NCI-H446 treated with DMSO at 0.1 percent for 48 hours (cell line): ENCODE data around the gene ALDOC.
A peak's percentile ranks its signal among the peaks of the same experiment; 100 is the strongest.
"Not testable (repeated sequence)": the region's sequence is repeated elsewhere in the genome, so short reads cannot be mapped to it uniquely, and the experiment has no call there.

Source experiments
- DNase-seq: peaks from one replicate; lab custom pipeline; 2025; lab: John Stamatoyannopoulos, UW

Gene ALDOC

DNA sequence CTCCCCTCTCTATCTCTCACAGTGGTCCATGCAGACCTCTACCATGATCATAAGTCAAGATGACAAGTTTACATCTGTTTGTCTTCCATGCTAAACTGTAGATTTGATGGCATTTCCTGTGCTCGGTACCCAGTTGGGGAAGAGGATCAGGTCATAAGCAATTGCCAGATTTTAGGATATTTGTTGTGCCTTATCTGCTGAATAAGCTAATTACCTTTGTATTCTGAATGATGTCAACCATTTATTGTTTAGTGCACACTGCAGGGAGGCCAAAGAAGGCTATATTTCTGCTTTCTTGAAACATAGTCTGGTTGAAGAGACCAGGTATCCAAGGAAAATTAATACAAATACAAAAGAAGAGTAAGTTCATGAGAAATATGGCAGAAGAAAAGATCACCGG, 5.8 kb upstream of the ALDOC start:
- DNase-seq: no peak

GRCh38 chr17:28580959-28581358, 4.3 kb upstream of the ALDOC start:
- DNase-seq: no peak

GRCh38 chr17:28579526-28579925, 2.8 kb upstream of the ALDOC start:
- DNase-seq: no peak

DNA sequence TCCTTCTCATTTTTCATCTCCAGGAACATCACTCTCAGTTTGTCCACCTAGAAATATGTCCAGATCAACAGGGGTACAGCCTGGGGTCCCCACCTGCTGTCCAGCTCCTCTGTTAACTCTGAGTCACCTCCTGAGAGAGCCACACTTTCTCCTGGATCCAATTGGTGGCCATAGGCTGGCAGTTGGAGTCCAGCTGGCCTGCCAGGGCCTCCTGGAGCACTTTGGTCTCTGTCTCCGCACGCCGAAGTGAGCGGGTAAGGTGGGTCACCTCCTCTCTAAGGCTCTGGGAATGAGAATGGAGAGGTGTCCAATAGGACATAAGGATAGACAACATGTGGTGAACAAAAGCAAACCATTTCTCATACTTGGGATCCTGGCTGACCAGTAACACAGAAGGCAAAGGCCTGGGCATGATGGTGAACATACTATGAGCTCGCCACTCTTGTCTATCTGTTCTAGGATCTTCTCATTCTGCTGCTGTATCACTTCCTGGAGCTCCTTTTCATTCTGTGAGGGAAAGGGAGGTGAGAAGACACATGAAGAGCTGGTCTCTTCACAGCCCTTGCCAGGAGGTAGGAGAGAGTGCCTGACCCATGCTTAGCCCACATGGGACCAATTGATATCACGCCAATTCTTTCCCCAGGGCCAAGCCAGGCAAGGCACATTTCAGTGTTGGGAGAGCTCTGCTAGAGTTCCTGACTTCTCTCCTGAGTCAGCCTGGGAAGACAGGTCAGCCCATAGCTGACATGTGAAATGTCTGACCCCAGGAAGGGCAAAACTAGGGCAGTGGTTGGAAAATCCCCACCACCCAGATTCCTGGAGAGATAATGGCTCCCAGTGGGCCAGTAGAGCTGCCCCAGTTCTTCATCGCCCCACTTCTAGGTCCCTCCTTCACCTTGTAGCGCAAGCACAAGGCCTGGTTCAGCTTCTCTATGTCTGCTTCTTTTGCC, 1.8 kb upstream of the ALDOC start:
- no peak for DNase-seq

GRCh38 chr17:28577466-28577824, 750 bp upstream of the ALDOC start:
- DNase-seq: no peak

DNA sequence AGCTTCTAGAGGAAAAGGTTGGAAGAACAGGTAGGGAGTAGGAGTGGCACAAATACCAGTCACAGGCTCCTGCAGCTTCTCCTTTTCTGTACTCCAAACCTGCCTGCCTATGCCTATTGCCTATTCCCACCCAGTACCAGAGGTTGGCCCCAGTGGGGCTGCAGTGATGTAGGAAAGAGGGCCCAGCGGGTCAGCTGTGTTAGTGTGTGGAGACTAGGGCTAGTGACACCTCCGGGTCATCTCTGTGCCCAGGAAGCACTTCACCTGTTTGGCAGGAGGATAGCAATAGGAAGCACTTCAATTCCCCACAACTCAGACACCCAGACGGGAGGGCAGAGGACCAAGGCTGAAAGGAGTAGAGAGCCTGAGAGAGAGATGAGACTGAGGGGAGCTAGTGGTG, 679 bp downstream of the ALDOC start:
- DNase-seq: not testable (repeated sequence)

DNA sequence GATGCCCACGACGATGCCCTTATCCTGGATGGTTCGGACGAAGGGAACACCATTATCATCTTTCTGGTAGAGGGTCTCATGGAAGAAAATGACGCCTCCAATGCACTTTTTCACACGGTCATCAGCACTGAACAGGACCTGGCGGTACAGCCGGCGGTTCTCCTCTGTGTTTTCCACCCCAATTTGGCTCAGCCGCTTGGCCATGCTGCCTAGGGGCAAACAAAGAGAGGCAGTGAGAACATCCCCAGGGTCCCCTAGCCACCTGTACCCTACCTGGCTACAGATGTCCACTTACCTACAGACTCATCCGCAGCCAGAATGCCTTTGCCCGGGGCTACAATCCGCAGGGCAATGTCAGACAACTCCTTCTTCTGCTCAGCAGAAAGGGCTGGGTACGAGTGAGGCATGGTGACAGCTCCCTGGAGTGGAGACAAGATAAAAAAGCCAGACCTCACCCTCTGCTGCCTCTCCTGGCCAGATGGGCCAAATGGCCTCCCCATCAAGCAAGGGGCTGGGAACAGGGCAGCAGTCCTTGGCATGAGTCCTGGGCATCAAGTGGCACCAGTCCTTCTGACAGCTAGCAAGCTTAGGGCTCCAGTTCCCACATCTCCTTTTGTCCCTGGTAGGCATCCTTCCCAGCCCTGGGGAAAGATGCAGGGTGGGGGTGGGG, 1.4 kb downstream of the ALDOC start:
- DNase-seq: no peak

DNA sequence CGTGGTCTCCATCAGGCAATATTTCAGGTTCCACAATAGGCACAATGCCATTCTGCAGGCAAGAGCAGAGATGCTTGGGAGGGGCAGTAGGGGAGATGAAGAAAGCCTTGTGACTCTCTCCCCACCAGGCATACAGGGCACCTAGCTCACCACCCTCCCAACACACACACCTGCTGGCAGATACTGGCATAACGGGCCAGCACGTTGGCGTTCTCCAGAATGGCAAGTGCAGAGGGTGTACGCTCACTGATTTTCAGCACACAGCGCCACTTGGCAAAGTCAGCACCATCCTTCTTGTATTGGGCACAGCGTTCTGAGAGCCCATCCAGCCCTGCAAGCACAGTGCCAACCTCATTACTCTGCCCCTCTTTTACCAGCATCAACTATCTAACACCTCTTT, 2.2 kb downstream of the ALDOC start:
- no peak for DNase-seq

- DNase-seq: no peak
Observed at GRCh38 chr17:28573966-28574480, 2.7 kb downstream of the ALDOC start.

- no peak for DNase-seq
Observed at GRCh38 chr17:28573521-28573920, 3.2 kb downstream of the ALDOC start.

DNA sequence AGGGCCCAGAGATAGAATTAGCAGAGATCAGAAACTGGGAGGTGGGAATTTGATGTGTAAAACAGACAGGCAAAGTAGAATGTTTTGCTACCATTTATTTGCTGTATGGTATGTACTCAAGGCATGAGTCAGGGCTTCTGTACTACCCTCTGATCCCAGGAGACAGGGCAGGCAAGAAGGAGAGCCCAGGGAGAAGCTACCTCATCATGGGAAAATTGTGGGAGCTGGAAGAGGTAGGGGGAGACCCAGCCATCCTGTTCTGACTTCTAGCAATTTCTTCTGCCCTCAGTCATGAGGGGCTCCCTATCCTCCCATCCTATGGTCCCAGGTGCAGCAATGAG, 3.7 kb downstream of the ALDOC start:
- DNase-seq: no peak

DNA sequence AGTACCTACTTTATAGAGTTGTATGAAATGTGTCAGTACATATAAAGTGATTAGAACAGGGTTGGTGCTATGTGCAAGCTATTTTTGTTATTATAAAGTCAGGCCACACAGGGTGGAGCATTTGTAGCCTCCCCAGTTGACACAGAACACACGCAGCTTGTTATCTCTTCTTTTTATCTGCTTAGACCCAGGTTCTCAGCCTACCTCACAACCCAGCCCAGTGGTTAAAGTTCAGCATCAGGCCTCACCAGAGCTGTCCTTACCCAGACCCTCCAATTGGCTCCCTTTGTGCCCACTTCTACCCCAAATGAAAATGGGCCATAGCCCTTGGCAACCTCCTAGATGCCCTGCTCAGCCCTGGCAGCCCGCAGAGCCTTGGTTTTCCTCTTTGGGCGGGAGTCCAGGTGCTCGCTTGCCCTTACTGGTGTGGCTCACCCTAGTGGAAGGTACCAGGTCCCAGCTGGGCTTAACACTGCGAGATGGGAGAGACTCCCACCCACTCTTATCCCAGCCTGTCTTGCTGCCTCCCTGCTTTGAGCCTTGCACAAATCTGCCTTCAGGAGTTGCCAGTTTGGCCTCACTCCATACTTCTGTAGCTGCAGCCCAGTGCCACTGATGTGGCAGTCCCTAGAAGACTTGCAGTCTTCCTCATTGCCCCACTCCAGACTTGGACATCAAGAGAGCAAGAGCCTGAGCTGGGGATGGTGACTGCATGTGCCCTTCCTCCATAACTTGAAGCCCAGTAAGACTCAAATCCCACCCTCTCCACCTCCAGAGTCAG, 4.2 kb downstream of the ALDOC start:
- no peak for DNase-seq

GRCh38 chr17:28571361-28572122, 5.2 kb downstream of the ALDOC start, which contains the start of gene PIGS:
PIGS (minus strand) TSS chr17:28571524; CDS start chr17:28571496, 28 bp downstream.
- peak; percentile 84 for DNase-seq

- DNase-seq: no peak
Observed at GRCh38 chr17:28570716-28571360, 5.9 kb downstream of the ALDOC start.

DNA sequence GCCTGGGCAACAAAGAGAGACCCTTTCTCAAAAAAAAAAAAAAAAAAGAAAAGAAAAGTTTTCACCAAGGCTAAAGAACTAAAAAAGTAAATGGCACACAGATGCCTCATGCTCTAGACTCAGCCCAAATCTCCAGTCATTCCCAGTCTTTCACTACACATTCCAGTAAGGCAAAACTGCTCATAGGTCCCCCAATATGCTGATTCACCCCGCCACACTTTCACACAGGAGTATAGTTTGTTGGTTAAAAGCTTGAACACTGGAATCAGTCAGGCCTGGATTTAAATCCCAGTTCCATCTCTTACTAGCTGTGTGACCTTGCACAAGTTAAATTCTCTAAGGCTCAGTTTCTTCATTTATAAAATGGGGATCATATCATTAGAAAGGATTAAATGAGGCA, 7.2 kb downstream of the ALDOC start:
- DNase-seq: no peak

GRCh38 chr17:28567604-28568003, 9.1 kb downstream of the ALDOC start:
- DNase-seq: no peak

DNA sequence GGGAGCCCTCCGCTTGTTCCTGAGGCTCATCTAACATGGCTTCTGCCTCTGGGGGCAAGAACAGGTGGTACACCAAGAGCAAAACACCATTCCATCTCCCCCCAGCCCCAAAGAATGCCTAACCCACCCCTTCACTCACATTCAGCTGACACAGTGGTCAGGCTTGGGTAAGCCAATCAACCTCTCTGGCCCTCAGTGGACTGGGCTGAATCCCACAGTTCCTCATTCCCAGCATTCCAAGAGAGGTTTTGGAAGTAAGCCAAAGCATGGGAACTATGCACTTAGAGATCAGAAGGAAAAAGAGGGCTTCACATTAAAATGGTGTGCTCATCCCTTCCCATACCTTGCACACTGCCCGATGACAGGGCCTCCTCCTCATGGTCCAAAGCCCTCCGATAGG, 13.2 kb downstream of the ALDOC start:
- no peak for DNase-seq

DNA sequence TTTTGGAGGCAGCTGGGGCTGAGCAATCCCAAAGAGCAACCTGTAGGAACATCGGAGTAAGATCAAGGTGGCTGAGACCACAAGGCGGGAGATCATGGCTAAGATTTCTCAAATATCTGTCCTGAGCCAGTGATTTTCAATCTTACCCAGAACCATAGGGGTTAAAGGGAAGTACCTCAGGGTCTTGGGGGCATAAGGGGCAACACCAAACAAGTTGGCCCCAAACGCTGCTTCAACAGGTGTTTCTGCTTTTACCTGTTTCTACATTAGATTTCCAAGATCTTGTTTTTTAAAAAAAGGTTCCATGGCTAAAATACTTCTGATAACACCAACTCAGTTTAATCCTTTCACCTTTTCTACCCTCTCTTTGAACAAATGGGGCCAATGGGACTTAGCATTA, 21.7 kb downstream of the ALDOC start:
- DNase-seq: no peak

DNA sequence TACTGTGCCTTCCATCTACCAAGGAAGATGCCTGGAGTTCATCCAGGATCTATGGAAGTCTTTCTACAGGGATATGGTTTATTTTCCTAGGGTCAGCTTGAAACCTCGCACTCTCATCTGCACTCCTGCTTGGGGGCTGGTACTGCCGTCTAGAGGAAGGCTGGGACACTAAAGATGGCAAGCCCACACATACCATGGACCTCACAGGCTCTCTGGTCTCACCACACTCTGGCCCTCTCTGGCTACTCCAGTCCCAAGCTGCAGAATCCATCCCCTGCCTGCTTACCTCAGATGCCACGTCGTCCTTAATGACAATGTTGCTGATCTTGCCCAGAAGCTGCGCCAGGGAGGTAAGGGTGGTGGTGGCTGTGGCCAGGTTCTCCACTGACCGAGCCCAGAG, 22.1 kb downstream of the ALDOC start:
- no peak for DNase-seq

- DNase-seq: no peak
Observed at GRCh38 chr17:28553000-28553505, 23.6 kb downstream of the ALDOC start.
